Upper lobe of right lung (tissue), 1 donor: ENCODE measurements around the gene SYNJ2. TPM values are rescaled to one million over a fixed set of nuclear protein-coding genes. Genes with fewer than 3 reads are reported as not detected.

Experiments used
- ATAC-seq: fragments of 200-7000 bp; cut with Tn5 transposase; one replicate; pipeline ENCODE4 v1.9.1; 2020; ENCODE audit warnings: mild to moderate bottlenecking, moderate library complexity
- DNase-seq: peaks from one replicate; pipeline ENCODE4 v3.0.0-alpha.2; 2020
- H3K27ac ChIP-seq: fragments of 200-600 bp; one replicate; pipeline ENCODE4 v1.8.0; 2022
- H3K27me3 ChIP-seq: fragments of 200-600 bp; one replicate; pipeline ENCODE4 v1.8.0; 2022; ENCODE audit warnings: mild to moderate bottlenecking
- H3K36me3 ChIP-seq: fragments of 200-600 bp; one replicate; pipeline ENCODE4 v1.8.0; 2022
- H3K4me1 ChIP-seq: fragments of 200-600 bp; one replicate; pipeline ENCODE4 v1.8.0; 2022
- H3K4me3 ChIP-seq: fragments of 200-600 bp; one replicate; pipeline ENCODE4 v1.8.0; 2022; ENCODE audit warnings: mild to moderate bottlenecking
- H3K9me3 ChIP-seq: fragments of 200-600 bp; one replicate; pipeline ENCODE4 v1.8.0; 2022
- CTCF ChIP-seq: fragments of 200-600 bp; IDR thresholded peaks from one replicate; pipeline ENCODE4 v1.8.0; 2022; ENCODE audit warnings: antibody characterized with exemption
- intact Hi-C: fragments of 100-400 bp; cut with DNase I; formaldehyde crosslinking; loops from one replicate; pipeline ENCODE4 v1.11.0; 2022
- total RNA-seq: library from RNA; stranded (reverse); fragmentation: NEBNext Ultra II Directional; extraction: Animal tissue kit (Norgen Biotek cat#: 25700); gene quantifications from one replicate; pipeline ENCODE4 v1.2.1, GENCODE V29; 2021
- donor health status: DM: no; HTN: yes; CAD: no; lungs with severe emphysema.

The SYNJ2 gene
- total RNA-seq, 1 donor from 2014 or later: 7.2 TPM

- no peak for TF ChIP-seq CTCF
- H3K9me3 ChIP-seq: no peaks in the 10 kb centered on the region
- H3K4me3 ChIP-seq: no peak overlapping the region
- H3K27me3 ChIP-seq: no peaks in the 10 kb centered on the region
- ATAC-seq: no peak
- H3K27ac ChIP-seq: no peak overlapping the region
- H3K36me3 ChIP-seq: no peaks in the 10 kb centered on the region
- DNase-seq: peak; percentile 17
- intact Hi-C loops: no loop called here
- peaks cover 18% of the 10 kb centered on the region for H3K4me1 ChIP-seq
These were observed 43.1 kb downstream of the SYNJ2 start for GRCh38 chr6:158024566-158025297.

- TF ChIP-seq CTCF: peak; percentile 66
- Histone ChIP-seq H3K9me3 (no peaks in the 10 kb centered on the region), H3K36me3 (no peaks in the 10 kb centered on the region), H3K4me3 (peak overlapping the region; percentile 13), H3K4me1 (peaks cover 20% of the 10 kb centered on the region), H3K27me3 (no peaks in the 10 kb centered on the region), H3K27ac (peak overlapping the region; percentile 28)
- intact Hi-C loops: no loop called here
- peak; percentile 77 for ATAC-seq
- peak; percentile 81 for DNase-seq
These were observed 44.6 kb downstream of the SYNJ2 start for GRCh38 chr6:158026054-158026900.

- H3K36me3 ChIP-seq: no peaks in the 10 kb centered on the region
- no peak for DNase-seq
- no peaks in the 10 kb centered on the region for H3K9me3 ChIP-seq
- no peak for TF ChIP-seq CTCF
- no peak for ATAC-seq
- intact Hi-C loops: no loop called here
- H3K4me1 ChIP-seq: peaks cover 28% of the 10 kb centered on the region
- peak overlapping the region; percentile 13 for H3K4me3 ChIP-seq
- H3K27ac ChIP-seq: peak overlapping the region; percentile 28
- no peaks in the 10 kb centered on the region for H3K27me3 ChIP-seq
These were observed 45.4 kb downstream of the SYNJ2 start for GRCh38 chr6:158026901-158027589.

GRCh38 chr6:158027590-158028285 is 46.1 kb downstream of the SYNJ2 start:
- no peak overlapping the region for H3K27ac ChIP-seq
- ATAC-seq (no peak), DNase-seq (peak; percentile 57)
- H3K27me3 ChIP-seq: no peaks in the 10 kb centered on the region
- no peak overlapping the region for H3K4me3 ChIP-seq
- peaks cover 35% of the 10 kb centered on the region for H3K4me1 ChIP-seq
- TF ChIP-seq CTCF: no peak
- intact Hi-C loops: no loop called here
- no peaks in the 10 kb centered on the region for H3K9me3 ChIP-seq
- H3K36me3 ChIP-seq: no peaks in the 10 kb centered on the region

- H3K9me3 ChIP-seq: no peaks in the 10 kb centered on the region
- ATAC-seq (no peak), DNase-seq (peak; percentile 45)
- peaks cover 39% of the 10 kb centered on the region for H3K4me1 ChIP-seq
- no peaks in the 10 kb centered on the region for H3K27me3 ChIP-seq
- no peak overlapping the region for H3K27ac ChIP-seq
- intact Hi-C loops: no loop called here
- no peaks in the 10 kb centered on the region for H3K36me3 ChIP-seq
- no peak overlapping the region for H3K4me3 ChIP-seq
- no peak for TF ChIP-seq CTCF
These were observed 46.8 kb downstream of the SYNJ2 start for GRCh38 chr6:158028421-158028820.
